ENCODE data around the gene HIBADH.

Gene HIBADH

GRCh38 chr7:27546610-27547009 is 116.1 kb downstream of the HIBADH start:
- 100% methylated on average over 1 of the region's 1 CpG for WGBS (ENCODE audit: insufficient coverage)
- H3K27ac ChIP-seq (ENCODE audit: insufficient read depth in 1 of 2, low read depth in 1 of 2, low read length in 2 of 2, poor library complexity in 1 of 2, severe bottlenecking in 2 of 2), result no peak overlapping the region

GRCh38 chr7:27535795-27536194 is 126.9 kb downstream of the HIBADH start:
- Histone ChIP-seq H3K4me3 (ENCODE audit: control insufficient read depth in 1 of 7, extremely low read depth in 1 of 7, insufficient read depth in 4 of 7, low read depth in 2 of 7, low read length in 6 of 7) (no peak overlapping the region), H3K27ac (ENCODE audit: insufficient read depth in 1 of 2, low read depth in 1 of 2, low read length in 2 of 2, poor library complexity in 1 of 2, severe bottlenecking in 2 of 2) (no peak overlapping the region), H3K27me3 (replicated peaks in 2 of 5; ENCODE audit: control insufficient read depth in 4 of 5, insufficient read depth in 5 of 5, low read length in 4 of 5) (no peaks in the 10 kb centered on the region), H3K4me1 (ENCODE audit: control extremely low read depth in 1 of 4, control insufficient read depth in 4 of 4, insufficient read depth in 4 of 4, low read length in 3 of 4) (no peaks in the 10 kb centered on the region), H3K36me3 (ENCODE audit: control insufficient read depth in 4 of 4, insufficient read depth in 4 of 4, low read length in 3 of 4) (peaks cover 3 to 23% (median 7%) of the 10 kb centered on the region in 4 experiments), H3K9me3 (ENCODE audit: control extremely low read depth in 1 of 5, control insufficient read depth in 4 of 5, insufficient read depth in 2 of 5, low read depth in 1 of 5, low read length in 4 of 5) (peaks cover 0 to 8% (median 3%) of the 10 kb centered on the region in 5 experiments)
- ChIA-PET POLR2A (interaction anchor here (0.5 kb wide), 1 partner anchor 158 kb away, joined by 3 read pairs; no protein-coding TSS in a partner anchor), CTCF (no interaction called here)
- WGBS (ENCODE audit: insufficient coverage), result 100% methylated on average over 3 of the region's 4 CpGs
- DNase-seq, result no peak

More at GRCh38 chr7:27546610-27547009, 116.1 kb downstream of the HIBADH start:
- Histone ChIP-seq H3K4me3 (ENCODE audit: control insufficient read depth in 1 of 7, extremely low read depth in 1 of 7, insufficient read depth in 4 of 7, low read depth in 2 of 7, low read length in 6 of 7) (no peak overlapping the region), H3K4me1 (ENCODE audit: control extremely low read depth in 1 of 4, control insufficient read depth in 4 of 4, insufficient read depth in 4 of 4, low read length in 3 of 4) (no peaks in the 10 kb centered on the region), H3K27me3 (replicated peaks in 2 of 5; ENCODE audit: control insufficient read depth in 4 of 5, insufficient read depth in 5 of 5, low read length in 4 of 5) (no peaks in the 10 kb centered on the region), H3K9me3 (ENCODE audit: control extremely low read depth in 1 of 5, control insufficient read depth in 4 of 5, insufficient read depth in 2 of 5, low read depth in 1 of 5, low read length in 4 of 5) (peaks cover 0 to 1% (median 0%) of the 10 kb centered on the region in 5 experiments), H3K36me3 (ENCODE audit: control insufficient read depth in 4 of 4, insufficient read depth in 4 of 4, low read length in 3 of 4) (peaks cover 0 to 8% (median 5%) of the 10 kb centered on the region in 4 experiments)
- no peak for DNase-seq
- ChIA-PET CTCF (no interaction called here), POLR2A (no interaction called here)

GRCh38 chr7:27533652-27534081 is 129.0 kb downstream of the HIBADH start:
- Histone ChIP-seq H3K4me3 (ENCODE audit: control insufficient read depth in 1 of 7, extremely low read depth in 1 of 7, insufficient read depth in 4 of 7, low read depth in 2 of 7, low read length in 6 of 7) (no peak overlapping the region), H3K9me3 (ENCODE audit: control extremely low read depth in 1 of 5, control insufficient read depth in 4 of 5, insufficient read depth in 2 of 5, low read depth in 1 of 5, low read length in 4 of 5) (peaks cover 0 to 10% (median 4%) of the 10 kb centered on the region in 5 experiments), H3K27me3 (replicated peaks in 2 of 5; ENCODE audit: control insufficient read depth in 4 of 5, insufficient read depth in 5 of 5, low read length in 4 of 5) (no peaks in the 10 kb centered on the region), H3K36me3 (ENCODE audit: control insufficient read depth in 4 of 4, insufficient read depth in 4 of 4, low read length in 3 of 4) (peaks cover 4 to 23% (median 9%) of the 10 kb centered on the region in 4 experiments), H3K4me1 (ENCODE audit: control extremely low read depth in 1 of 4, control insufficient read depth in 4 of 4, insufficient read depth in 4 of 4, low read length in 3 of 4) (no peaks in the 10 kb centered on the region), H3K27ac (ENCODE audit: insufficient read depth in 1 of 2, low read depth in 1 of 2, low read length in 2 of 2, poor library complexity in 1 of 2, severe bottlenecking in 2 of 2) (no peak overlapping the region)
- WGBS (ENCODE audit: insufficient coverage), result 96% methylated on average over 3 of the region's 6 CpGs
- ChIA-PET CTCF (interaction anchor here (0.7 kb wide), 1 partner anchor 33 kb away, joined by 3 read pairs; no protein-coding TSS in a partner anchor), POLR2A (no interaction called here)
- DNase-seq, result no peak

- peaks cover 0 to 10% (median 7%) of the 10 kb centered on the region in 5 experiments for H3K9me3 ChIP-seq (ENCODE audit: control extremely low read depth in 1 of 5, control insufficient read depth in 4 of 5, insufficient read depth in 2 of 5, low read depth in 1 of 5, low read length in 4 of 5)
- WGBS (ENCODE audit: insufficient coverage), result 100% methylated on average over 1 of the region's 1 CpG
- no peak overlapping the region for H3K27ac ChIP-seq (ENCODE audit: insufficient read depth in 1 of 2, low read depth in 1 of 2, low read length in 2 of 2, poor library complexity in 1 of 2, severe bottlenecking in 2 of 2)
- CTCF ChIA-PET, result interaction anchor here (0.9 kb wide), 1 partner anchor 13 kb away, joined by 3 read pairs; no protein-coding TSS in a partner anchor
- peaks cover 4 to 27% (median 11%) of the 10 kb centered on the region in 4 experiments for H3K36me3 ChIP-seq (ENCODE audit: control insufficient read depth in 4 of 4, insufficient read depth in 4 of 4, low read length in 3 of 4)
- DNase-seq, result no peak
- POLR2A ChIA-PET, result no interaction called here
- no peak overlapping the region for H3K4me3 ChIP-seq (ENCODE audit: control insufficient read depth in 1 of 7, extremely low read depth in 1 of 7, insufficient read depth in 4 of 7, low read depth in 2 of 7, low read length in 6 of 7)
- no peaks in the 10 kb centered on the region for H3K4me1 ChIP-seq (ENCODE audit: control extremely low read depth in 1 of 4, control insufficient read depth in 4 of 4, insufficient read depth in 4 of 4, low read length in 3 of 4)
- H3K27me3 ChIP-seq (replicated peaks in 2 of 5; ENCODE audit: control insufficient read depth in 4 of 5, insufficient read depth in 5 of 5, low read length in 4 of 5), result no peaks in the 10 kb centered on the region
Observed at GRCh38 chr7:27532314-27532713, 130.4 kb downstream of the HIBADH start.

GRCh38 chr7:27527348-27527714 is 135.4 kb downstream of the HIBADH start:
- H3K9me3 ChIP-seq (ENCODE audit: control extremely low read depth in 1 of 5, control insufficient read depth in 4 of 5, insufficient read depth in 2 of 5, low read depth in 1 of 5, low read length in 4 of 5), result peaks cover 0 to 10% (median 7%) of the 10 kb centered on the region in 5 experiments
- POLR2A ChIA-PET, result no interaction called here
- WGBS (ENCODE audit: insufficient coverage), result 100% methylated on average over 2 of the region's 2 CpGs

GRCh38 chr7:27526611-27527347 is 135.9 kb downstream of the HIBADH start:
- ChIA-PET CTCF (no interaction called here), POLR2A (no interaction called here)

More at GRCh38 chr7:27527348-27527714, 135.4 kb downstream of the HIBADH start:
- no peaks in the 10 kb centered on the region for H3K4me1 ChIP-seq (ENCODE audit: control extremely low read depth in 1 of 4, control insufficient read depth in 4 of 4, insufficient read depth in 4 of 4, low read length in 3 of 4)
- CTCF ChIA-PET, result no interaction called here
- peaks cover 12 to 52% (median 18%) of the 10 kb centered on the region in 4 experiments for H3K36me3 ChIP-seq (ENCODE audit: control insufficient read depth in 4 of 4, insufficient read depth in 4 of 4, low read length in 3 of 4)
- no peak for DNase-seq
- H3K27me3 ChIP-seq (replicated peaks in 2 of 5; ENCODE audit: control insufficient read depth in 4 of 5, insufficient read depth in 5 of 5, low read length in 4 of 5), result no peaks in the 10 kb centered on the region
- H3K27ac ChIP-seq (ENCODE audit: insufficient read depth in 1 of 2, low read depth in 1 of 2, low read length in 2 of 2, poor library complexity in 1 of 2, severe bottlenecking in 2 of 2), result no peak overlapping the region
- no peak overlapping the region for H3K4me3 ChIP-seq (ENCODE audit: control insufficient read depth in 1 of 7, extremely low read depth in 1 of 7, insufficient read depth in 4 of 7, low read depth in 2 of 7, low read length in 6 of 7)

GRCh38 chr7:27526131-27526530 is 136.6 kb downstream of the HIBADH start:
- H3K36me3 ChIP-seq (ENCODE audit: control insufficient read depth in 4 of 4, insufficient read depth in 4 of 4, low read length in 3 of 4), result peaks cover 11 to 50% (median 18%) of the 10 kb centered on the region in 4 experiments
- CTCF ChIA-PET, result no interaction called here
- H3K4me1 ChIP-seq (ENCODE audit: control extremely low read depth in 1 of 4, control insufficient read depth in 4 of 4, insufficient read depth in 4 of 4, low read length in 3 of 4), result no peaks in the 10 kb centered on the region
- H3K9me3 ChIP-seq (ENCODE audit: control extremely low read depth in 1 of 5, control insufficient read depth in 4 of 5, insufficient read depth in 2 of 5, low read depth in 1 of 5, low read length in 4 of 5), result peaks cover 0 to 10% (median 7%) of the 10 kb centered on the region in 5 experiments
- H3K4me3 ChIP-seq (ENCODE audit: control insufficient read depth in 1 of 7, extremely low read depth in 1 of 7, insufficient read depth in 4 of 7, low read depth in 2 of 7, low read length in 6 of 7), result no peak overlapping the region
- POLR2A ChIA-PET, result no interaction called here
- H3K27me3 ChIP-seq (replicated peaks in 2 of 5; ENCODE audit: control insufficient read depth in 4 of 5, insufficient read depth in 5 of 5, low read length in 4 of 5), result no peaks in the 10 kb centered on the region
- 95% methylated on average over 3 of the region's 5 CpGs for WGBS (ENCODE audit: insufficient coverage)
- H3K27ac ChIP-seq (ENCODE audit: insufficient read depth in 1 of 2, low read depth in 1 of 2, low read length in 2 of 2, poor library complexity in 1 of 2, severe bottlenecking in 2 of 2), result no peak overlapping the region
- no peak for DNase-seq

More at GRCh38 chr7:27526611-27527347, 135.9 kb downstream of the HIBADH start:
- Histone ChIP-seq H3K27ac (ENCODE audit: insufficient read depth in 1 of 2, low read depth in 1 of 2, low read length in 2 of 2, poor library complexity in 1 of 2, severe bottlenecking in 2 of 2) (no peak overlapping the region), H3K36me3 (ENCODE audit: control insufficient read depth in 4 of 4, insufficient read depth in 4 of 4, low read length in 3 of 4) (peaks cover 12 to 52% (median 18%) of the 10 kb centered on the region in 4 experiments), H3K4me1 (ENCODE audit: control extremely low read depth in 1 of 4, control insufficient read depth in 4 of 4, insufficient read depth in 4 of 4, low read length in 3 of 4) (no peaks in the 10 kb centered on the region), H3K27me3 (replicated peaks in 2 of 5; ENCODE audit: control insufficient read depth in 4 of 5, insufficient read depth in 5 of 5, low read length in 4 of 5) (no peaks in the 10 kb centered on the region), H3K4me3 (ENCODE audit: control insufficient read depth in 1 of 7, extremely low read depth in 1 of 7, insufficient read depth in 4 of 7, low read depth in 2 of 7, low read length in 6 of 7) (no peak overlapping the region), H3K9me3 (ENCODE audit: control extremely low read depth in 1 of 5, control insufficient read depth in 4 of 5, insufficient read depth in 2 of 5, low read depth in 1 of 5, low read length in 4 of 5) (peaks cover 0 to 10% (median 7%) of the 10 kb centered on the region in 5 experiments)
- no peak for DNase-seq
- WGBS (ENCODE audit: insufficient coverage), result 100% methylated on average over 1 of the region's 1 CpG
